Activated CD4-positive, alpha-beta T cell treated with anti-CD3 and anti-CD28 coated beads, Interleukin-2, amount 50 U/mL, for 48 hours (primary cell): Measurements from ENCODE around the gene GNS.

Experiments
- DNase-seq, 2 experiments: peaks; one replicate each; pipeline ENCODE4 v3.0.0-alpha.2; 2020

The GNS gene

DNA sequence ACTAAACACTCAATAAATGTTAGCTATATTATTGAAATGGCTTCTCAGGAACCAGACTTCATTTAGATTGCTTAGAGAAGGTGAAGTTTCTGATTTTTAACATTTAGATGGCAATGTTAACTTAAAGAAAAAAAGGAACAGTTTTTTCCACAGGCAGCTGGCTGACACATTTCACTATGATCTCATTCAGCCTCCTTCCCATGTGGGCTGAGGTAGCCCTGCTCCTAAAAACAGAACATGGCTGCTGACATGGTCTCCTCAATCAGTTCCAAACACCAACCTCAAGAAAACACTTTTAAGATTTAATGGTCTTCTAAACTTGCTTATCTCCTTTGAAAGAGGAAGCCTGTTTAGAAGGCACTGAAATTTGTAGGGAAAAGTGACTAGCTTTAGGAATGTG, 23.8 kb downstream of the GNS start:
- DNase-seq: no peak

GRCh38 chr12:64733857-64734256, 25.3 kb downstream of the GNS start:
- DNase-seq: no peak

DNA sequence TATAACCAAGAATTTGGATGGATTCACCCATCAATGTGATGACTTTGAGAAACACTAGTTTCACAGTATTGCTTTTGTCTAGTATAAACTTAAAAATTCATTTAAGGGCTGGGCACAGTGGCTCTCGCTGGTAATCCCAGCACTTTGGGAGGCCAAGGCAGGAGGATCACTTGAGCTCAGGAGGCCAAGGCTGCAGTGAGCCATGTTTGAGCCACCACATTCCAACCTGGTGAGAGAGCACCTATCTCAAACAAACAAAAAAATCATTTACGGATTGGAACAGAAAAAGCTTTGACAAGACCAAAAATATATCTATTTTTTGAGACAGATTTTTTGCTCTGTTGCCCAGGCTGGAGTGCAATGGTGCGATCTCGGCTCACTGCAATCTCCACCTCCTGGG, 27.5 kb downstream of the GNS start:
- no peak for DNase-seq

DNA sequence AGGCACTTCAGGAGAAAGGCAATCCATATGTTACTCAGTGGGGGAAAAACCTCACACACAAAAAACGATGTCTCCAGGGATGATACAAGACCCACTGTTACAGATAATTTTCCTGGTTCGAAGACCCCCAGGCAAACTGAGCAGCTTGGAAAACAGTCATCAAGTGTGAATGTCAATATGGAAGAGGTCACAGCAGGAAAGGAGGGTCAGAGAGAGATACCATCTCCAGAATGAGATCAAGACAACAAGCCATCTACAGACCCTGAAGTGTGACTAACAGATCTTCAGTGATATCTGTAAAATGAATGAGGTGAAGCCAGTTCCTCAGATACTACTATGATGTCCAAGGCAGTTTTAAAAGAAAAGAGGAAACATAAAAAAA, 28.6 kb downstream of the GNS start:
- no peak for DNase-seq

- no peak for DNase-seq
These were observed 29.2 kb downstream of the GNS start for GRCh38 chr12:64729909-64730587.

GRCh38 chr12:64724201-64724745, 34.9 kb downstream of the GNS start:
- DNase-seq: no peak

DNA sequence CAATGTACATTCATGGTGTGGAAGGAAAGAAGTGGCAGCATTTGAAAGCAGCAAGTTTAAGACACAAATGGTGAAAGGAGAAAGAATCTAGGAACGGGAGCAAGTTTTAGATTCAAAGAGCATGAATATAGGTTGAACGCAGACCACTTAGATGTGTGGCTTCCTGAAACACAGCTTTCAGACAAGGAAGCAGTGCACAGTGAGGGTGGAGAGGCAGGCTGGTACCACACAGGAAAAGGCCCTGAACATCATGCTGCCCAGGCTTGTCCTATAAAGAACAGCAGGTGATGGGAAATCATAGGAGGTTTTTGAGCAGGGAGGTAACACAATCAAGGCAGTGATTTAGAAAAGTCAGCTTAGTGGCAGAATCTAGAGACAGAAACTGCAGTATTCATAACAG, 35.6 kb downstream of the GNS start:
- DNase-seq: no peak

- no peak for DNase-seq
These were observed 36.4 kb downstream of the GNS start for GRCh38 chr12:64722835-64723234.

GRCh38 chr12:64720884-64721283, 38.3 kb downstream of the GNS start:
- no peak for DNase-seq

DNA sequence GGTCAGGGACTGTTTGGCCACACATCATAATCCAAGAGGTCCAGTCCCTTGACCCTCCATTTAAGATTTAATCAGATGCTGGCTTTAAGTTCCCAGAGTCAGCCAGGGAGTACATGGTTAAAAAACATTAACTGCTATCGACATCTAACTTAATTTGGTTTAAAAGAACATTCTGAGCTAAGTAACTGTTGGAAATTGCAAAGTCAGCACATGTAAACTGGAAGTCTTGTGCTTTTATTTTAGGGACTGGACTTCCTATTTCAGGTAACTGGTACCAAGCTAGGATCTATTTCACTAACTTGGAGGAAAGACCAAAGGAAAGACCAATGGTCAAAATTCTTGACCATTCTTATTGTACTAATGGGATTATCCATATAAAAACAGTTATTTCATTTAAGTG, 40.6 kb downstream of the GNS start:
- no peak for DNase-seq

- DNase-seq: no peak
These were observed 42.3 kb downstream of the GNS start for GRCh38 chr12:64716839-64717455.

- no peak for DNase-seq
These were observed 42.8 kb downstream of the GNS start for GRCh38 chr12:64716371-64716770.

GRCh38 chr12:64714551-64714968, 44.6 kb downstream of the GNS start:
- no peak for DNase-seq

GRCh38 chr12:64713376-64713775, 45.8 kb downstream of the GNS start:
- DNase-seq: no peak

- no peak for DNase-seq
These were observed 49.8 kb downstream of the GNS start for GRCh38 chr12:64709429-64709828.

GRCh38 chr12:64707926-64708325, 51.3 kb downstream of the GNS start:
- DNase-seq: no peak

- DNase-seq: no peak
These were observed 51.8 kb downstream of the GNS start for GRCh38 chr12:64707362-64707761.

GRCh38 chr12:64706857-64707256, 52.3 kb downstream of the GNS start:
- no peak for DNase-seq

- no peak for DNase-seq
These were observed 52.9 kb downstream of the GNS start for GRCh38 chr12:64706306-64706705.

GRCh38 chr12:64701283-64701682, 57.9 kb downstream of the GNS start:
- no peak for DNase-seq

DNA sequence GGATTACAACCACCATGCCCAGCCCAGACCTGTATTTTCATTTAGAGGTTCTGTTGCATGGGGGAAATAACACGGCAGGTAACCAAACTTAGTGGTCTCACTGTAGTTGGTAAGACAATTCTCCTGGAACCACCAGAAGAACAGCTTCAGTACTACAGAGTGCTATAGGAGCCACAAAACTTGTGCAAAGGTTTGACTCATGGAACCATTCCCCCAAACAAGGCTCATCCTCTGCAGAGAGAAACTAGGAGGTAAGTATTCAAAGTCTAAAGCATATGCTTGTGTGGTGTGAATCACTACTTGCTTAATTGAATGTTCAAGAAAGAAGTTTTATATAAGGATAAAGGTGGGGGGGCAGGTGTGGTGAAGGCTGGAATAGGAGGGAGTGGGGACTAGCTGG, 58.7 kb downstream of the GNS start:
- no peak for DNase-seq

- DNase-seq: no peak
These were observed 59.6 kb downstream of the GNS start for GRCh38 chr12:64699504-64700115.

- DNase-seq: no peak
These were observed 63.0 kb downstream of the GNS start for GRCh38 chr12:64696080-64696741.

- no peak for DNase-seq
These were observed 63.7 kb downstream of the GNS start for GRCh38 chr12:64695550-64695949.
